ENCODE results near the gene EXTL2. TPM values are rescaled to one million over a fixed set of nuclear protein-coding genes. Genes with fewer than 3 reads are reported as not detected.
A peak's percentile ranks its signal among the peaks of the same experiment; 100 is the strongest.

EXTL2 gene
- total and polyA plus RNA-seq, 10 of the 15 experiments (the other 5 are each of a cell fraction or from before 2014, with no cell fraction given): 10.2 to 51.1 (median 16.2) TPM

- no peak for TF ChIP-seq ATF2 (IDR thresholded peaks at IDR 0.05; ENCODE audit: low read length)
- TF ChIP-seq SIN3A (IDR thresholded peaks at IDR 0.05; ENCODE audit: low read depth, low read length): no peak
- 0 out of 2 replicates have a peak, but pooled peaks have one; percentile 11 for TF ChIP-seq ZBTB11 (CRISPR knock-in tag; IDR thresholded peaks at IDR 0.05)
- TF ChIP-seq EP300 (IDR thresholded peaks at IDR 0.05; ENCODE audit: borderline replicate concordance in 1 of 2, control insufficient read depth in 1 of 2, low read depth in 2 of 2, low read length in 2 of 2): 0 out of 4 replicates have a peak, but pooled peaks of 1 of the 2 experiments have one; percentile 12
- no peak for TF ChIP-seq SUPT20H (IDR thresholded peaks at IDR 0.05; ENCODE audit: borderline replicate concordance, control insufficient read depth, low read depth, low read length)
- TF ChIP-seq BRCA1 (IDR thresholded peaks at IDR 0.05; ENCODE audit: low read depth, low read length): no peak
- no peak for TF ChIP-seq CBX3 (IDR thresholded peaks at IDR 0.05; ENCODE audit: borderline replicate concordance, low read depth)
- no peak for TF ChIP-seq NFXL1 (IDR thresholded peaks at IDR 0.05; ENCODE audit: borderline replicate concordance)
Observed at GRCh38 chr1:100895540-100896480, 1.2 kb upstream of the EXTL2 start, which contains the start of gene SLC30A7 (continued).
